Hepatocyte (in vitro differentiated cells): ENCODE results near the gene RNPS1.

ENCODE experiments used
- EZH2phosphoT487 ChIP-seq: fragments of 200-600 bp; sonication (generic); IDR thresholded peaks from one replicate; pipeline ENCODE4 v1.6.1; 2018; ENCODE audit warnings: antibody characterized with exemption, mild to moderate bottlenecking, low read depth, moderate library complexity; ENCODE audit not compliant: unreplicated experiment, severe bottlenecking
- TF ChIP-seq, protein P1 (sequence below): fragments of 200-600 bp; sonication (generic); IDR thresholded peaks from 2 replicates; pipeline ENCODE4 v1.5.1; 2016; ENCODE audit warnings: antibody characterized with exemption, mild to moderate bottlenecking; ENCODE audit not compliant: poor library complexity

DNA sequence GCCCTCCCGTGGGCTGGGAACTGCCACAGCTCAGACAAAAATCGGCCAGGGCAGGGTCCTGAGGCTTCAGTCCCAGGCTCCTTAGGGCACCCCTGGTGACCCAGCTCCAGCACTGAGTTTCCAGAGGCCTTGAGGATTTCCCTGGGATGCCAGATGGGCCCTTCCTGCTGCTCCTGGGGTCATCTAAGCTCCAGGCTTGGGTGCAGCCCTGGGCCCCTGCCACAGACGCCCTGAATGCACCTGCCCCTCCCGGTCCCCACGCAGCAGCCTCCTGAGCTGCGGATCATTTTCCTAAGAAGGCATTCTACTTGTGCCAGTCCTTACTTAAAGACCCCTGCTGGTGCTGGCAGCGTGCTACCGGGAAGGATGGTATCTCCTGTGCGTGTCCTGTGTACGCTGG is 6.0 kb upstream of the RNPS1 start:
- TF ChIP-seq, protein P1, sequence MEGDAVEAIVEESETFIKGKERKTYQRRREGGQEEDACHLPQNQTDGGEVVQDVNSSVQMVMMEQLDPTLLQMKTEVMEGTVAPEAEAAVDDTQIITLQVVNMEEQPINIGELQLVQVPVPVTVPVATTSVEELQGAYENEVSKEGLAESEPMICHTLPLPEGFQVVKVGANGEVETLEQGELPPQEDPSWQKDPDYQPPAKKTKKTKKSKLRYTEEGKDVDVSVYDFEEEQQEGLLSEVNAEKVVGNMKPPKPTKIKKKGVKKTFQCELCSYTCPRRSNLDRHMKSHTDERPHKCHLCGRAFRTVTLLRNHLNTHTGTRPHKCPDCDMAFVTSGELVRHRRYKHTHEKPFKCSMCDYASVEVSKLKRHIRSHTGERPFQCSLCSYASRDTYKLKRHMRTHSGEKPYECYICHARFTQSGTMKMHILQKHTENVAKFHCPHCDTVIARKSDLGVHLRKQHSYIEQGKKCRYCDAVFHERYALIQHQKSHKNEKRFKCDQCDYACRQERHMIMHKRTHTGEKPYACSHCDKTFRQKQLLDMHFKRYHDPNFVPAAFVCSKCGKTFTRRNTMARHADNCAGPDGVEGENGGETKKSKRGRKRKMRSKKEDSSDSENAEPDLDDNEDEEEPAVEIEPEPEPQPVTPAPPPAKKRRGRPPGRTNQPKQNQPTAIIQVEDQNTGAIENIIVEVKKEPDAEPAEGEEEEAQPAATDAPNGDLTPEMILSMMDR, result no peak
- no peak for TF ChIP-seq EZH2phosphoT487
